Measurements from ENCODE around the gene PI4KA. TPM values are rescaled to one million over a fixed set of nuclear protein-coding genes. Genes with fewer than 3 reads are reported as not detected.

The PI4KA gene
- total and polyA plus RNA-seq, 2 experiments from 2014 or later, result 17.1 to 38.1 TPM

GRCh38 chr22:20885017-20885556 lies 26.5 kb upstream of the PI4KA start:
- DNase-seq (ENCODE audit: low spot score), result no peak
- H3K27me3 ChIP-seq (ENCODE audit: insufficient read depth), result no peaks in the 10 kb centered on the region
- H3K4me2 ChIP-seq, result no peak overlapping the region
- Mint-ChIP-seq H3K4me3 (no peak overlapping the region), H3K9me3 (no peaks in the 10 kb centered on the region), H3K36me3 (ENCODE audit: low read depth) (peaks cover 16% of the 10 kb centered on the region), H3K27me3 (ENCODE audit: insufficient read depth, low read depth, poor library complexity) (peaks cover 11% of the 10 kb centered on the region), H3K27ac (no peak overlapping the region), H3K4me1 (no peaks in the 10 kb centered on the region)
- H3K79me2 ChIP-seq (replicated peaks; ENCODE audit: insufficient read depth), result no peaks in the 10 kb centered on the region
- no peak overlapping the region for H3K27ac ChIP-seq (ENCODE audit: low read depth)
- H4K20me1 ChIP-seq (replicated peaks; ENCODE audit: insufficient read depth), result no peaks in the 10 kb centered on the region; the same call in 1 of the 2 replicates
- no peak overlapping the region for H3K4me3 ChIP-seq
- H3K36me3 ChIP-seq (ENCODE audit: insufficient read depth), result no peaks in the 10 kb centered on the region; the same call in 1 of the 2 replicates
- H3K9me2 ChIP-seq (ENCODE audit: insufficient read depth), result no peaks in the 10 kb centered on the region
- ATAC-seq, result no peak
- no peaks in the 10 kb centered on the region for H3F3A ChIP-seq (replicated peaks; ENCODE audit: low read depth)
- no peaks in the 10 kb centered on the region for H3K4me1 ChIP-seq (ENCODE audit: insufficient read depth)
- TF ChIP-seq NANOG (IDR thresholded peaks at IDR 0.05; ENCODE audit: borderline replicate concordance) (no peak), STAT1 (IDR thresholded peaks at IDR 0.05; ENCODE audit: unreplicated experiment) (no peak)
- TF ChIP-seq, protein P1, sequence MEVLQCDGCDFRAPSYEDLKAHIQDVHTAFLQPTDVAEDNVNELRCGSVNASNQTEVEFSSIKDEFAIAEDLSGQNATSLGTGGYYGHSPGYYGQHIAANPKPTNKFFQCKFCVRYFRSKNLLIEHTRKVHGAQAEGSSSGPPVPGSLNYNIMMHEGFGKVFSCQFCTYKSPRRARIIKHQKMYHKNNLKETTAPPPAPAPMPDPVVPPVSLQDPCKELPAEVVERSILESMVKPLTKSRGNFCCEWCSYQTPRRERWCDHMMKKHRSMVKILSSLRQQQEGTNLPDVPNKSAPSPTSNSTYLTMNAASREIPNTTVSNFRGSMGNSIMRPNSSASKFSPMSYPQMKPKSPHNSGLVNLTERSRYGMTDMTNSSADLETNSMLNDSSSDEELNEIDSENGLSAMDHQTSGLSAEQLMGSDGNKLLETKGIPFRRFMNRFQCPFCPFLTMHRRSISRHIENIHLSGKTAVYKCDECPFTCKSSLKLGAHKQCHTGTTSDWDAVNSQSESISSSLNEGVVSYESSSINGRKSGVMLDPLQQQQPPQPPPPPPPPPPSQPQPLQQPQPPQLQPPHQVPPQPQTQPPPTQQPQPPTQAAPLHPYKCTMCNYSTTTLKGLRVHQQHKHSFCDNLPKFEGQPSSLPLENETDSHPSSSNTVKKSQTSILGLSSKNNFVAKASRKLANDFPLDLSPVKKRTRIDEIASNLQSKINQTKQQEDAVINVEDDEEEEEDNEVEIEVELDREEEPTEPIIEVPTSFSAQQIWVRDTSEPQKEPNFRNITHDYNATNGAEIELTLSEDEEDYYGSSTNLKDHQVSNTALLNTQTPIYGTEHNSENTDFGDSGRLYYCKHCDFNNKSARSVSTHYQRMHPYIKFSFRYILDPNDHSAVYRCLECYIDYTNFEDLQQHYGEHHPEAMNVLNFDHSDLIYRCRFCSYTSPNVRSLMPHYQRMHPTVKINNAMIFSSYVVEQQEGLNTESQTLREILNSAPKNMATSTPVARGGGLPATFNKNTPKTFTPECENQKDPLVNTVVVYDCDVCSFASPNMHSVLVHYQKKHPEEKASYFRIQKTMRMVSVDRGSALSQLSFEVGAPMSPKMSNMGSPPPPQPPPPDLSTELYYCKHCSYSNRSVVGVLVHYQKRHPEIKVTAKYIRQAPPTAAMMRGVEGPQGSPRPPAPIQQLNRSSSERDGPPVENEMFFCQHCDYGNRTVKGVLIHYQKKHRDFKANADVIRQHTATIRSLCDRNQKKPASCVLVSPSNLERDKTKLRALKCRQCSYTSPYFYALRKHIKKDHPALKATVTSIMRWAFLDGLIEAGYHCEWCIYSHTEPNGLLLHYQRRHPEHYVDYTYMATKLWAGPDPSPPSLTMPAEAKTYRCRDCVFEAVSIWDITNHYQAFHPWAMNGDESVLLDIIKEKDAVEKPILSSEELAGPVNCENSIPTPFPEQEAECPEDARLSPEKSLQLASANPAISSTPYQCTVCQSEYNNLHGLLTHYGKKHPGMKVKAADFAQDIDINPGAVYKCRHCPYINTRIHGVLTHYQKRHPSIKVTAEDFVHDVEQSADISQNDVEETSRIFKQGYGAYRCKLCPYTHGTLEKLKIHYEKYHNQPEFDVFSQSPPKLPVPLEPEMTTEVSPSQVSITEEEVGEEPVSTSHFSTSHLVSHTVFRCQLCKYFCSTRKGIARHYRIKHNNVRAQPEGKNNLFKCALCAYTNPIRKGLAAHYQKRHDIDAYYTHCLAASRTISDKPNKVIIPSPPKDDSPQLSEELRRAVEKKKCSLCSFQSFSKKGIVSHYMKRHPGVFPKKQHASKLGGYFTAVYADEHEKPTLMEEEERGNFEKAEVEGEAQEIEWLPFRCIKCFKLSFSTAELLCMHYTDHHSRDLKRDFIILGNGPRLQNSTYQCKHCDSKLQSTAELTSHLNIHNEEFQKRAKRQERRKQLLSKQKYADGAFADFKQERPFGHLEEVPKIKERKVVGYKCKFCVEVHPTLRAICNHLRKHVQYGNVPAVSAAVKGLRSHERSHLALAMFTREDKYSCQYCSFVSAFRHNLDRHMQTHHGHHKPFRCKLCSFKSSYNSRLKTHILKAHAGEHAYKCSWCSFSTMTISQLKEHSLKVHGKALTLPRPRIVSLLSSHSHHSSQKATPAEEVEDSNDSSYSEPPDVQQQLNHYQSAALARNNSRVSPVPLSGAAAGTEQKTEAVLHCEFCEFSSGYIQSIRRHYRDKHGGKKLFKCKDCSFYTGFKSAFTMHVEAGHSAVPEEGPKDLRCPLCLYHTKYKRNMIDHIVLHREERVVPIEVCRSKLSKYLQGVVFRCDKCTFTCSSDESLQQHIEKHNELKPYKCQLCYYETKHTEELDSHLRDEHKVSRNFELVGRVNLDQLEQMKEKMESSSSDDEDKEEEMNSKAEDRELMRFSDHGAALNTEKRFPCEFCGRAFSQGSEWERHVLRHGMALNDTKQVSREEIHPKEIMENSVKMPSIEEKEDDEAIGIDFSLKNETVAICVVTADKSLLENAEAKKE (CRISPR knock-in tag; IDR thresholded peaks at IDR 0.05), result no peak
- H2AFZ ChIP-seq, result no peak overlapping the region

DNA sequence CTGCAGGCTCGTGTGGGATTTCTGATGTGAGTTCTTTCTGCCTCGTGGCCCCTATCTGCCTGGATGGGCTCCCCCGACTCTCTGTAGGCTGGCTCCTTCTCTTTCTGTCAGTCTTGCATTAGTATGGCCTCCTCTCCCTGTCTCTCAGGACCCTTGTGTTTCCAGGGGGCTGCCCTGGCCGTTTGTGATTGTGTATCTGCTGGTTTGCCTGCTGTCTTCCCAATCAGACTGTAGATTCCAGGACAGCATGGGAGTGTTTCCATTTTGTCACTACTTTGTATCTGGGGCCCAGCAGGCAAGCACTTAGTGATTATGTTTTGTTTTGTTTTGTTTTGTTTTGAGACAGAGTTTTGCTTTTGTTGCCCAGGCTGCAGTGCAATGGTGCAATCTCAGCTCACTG lies 25.8 kb upstream of the PI4KA start:
- DNase-seq (ENCODE audit: low spot score) (no peak), ATAC-seq (no peak)
- Histone ChIP-seq H3K36me3 (ENCODE audit: insufficient read depth) (no peaks in the 10 kb centered on the region; the same call in 1 of the 2 replicates), H3K4me3 (no peak overlapping the region), H3F3A (replicated peaks; ENCODE audit: low read depth) (no peaks in the 10 kb centered on the region), H3K4me2 (no peak overlapping the region), H3K79me2 (replicated peaks; ENCODE audit: insufficient read depth) (no peaks in the 10 kb centered on the region), H4K20me1 (replicated peaks; ENCODE audit: insufficient read depth) (no peaks in the 10 kb centered on the region), H3K27ac (ENCODE audit: low read depth) (no peak overlapping the region), H2AFZ (no peak overlapping the region), H3K27me3 (ENCODE audit: insufficient read depth) (no peaks in the 10 kb centered on the region), H3K4me1 (ENCODE audit: insufficient read depth) (no peaks in the 10 kb centered on the region), H3K9me2 (ENCODE audit: insufficient read depth) (no peaks in the 10 kb centered on the region)
- Mint-ChIP-seq H3K27ac (no peak overlapping the region), H3K9me3 (no peaks in the 10 kb centered on the region), H3K4me1 (no peaks in the 10 kb centered on the region), H3K36me3 (ENCODE audit: low read depth) (peaks cover 16% of the 10 kb centered on the region), H3K27me3 (ENCODE audit: insufficient read depth, low read depth, poor library complexity) (peaks cover 9% of the 10 kb centered on the region), H3K4me3 (no peak overlapping the region)
- TF ChIP-seq CREB1 (CRISPR knock-in tag; IDR thresholded peaks at IDR 0.05; ENCODE audit: low read depth) (no peak), POLR2AphosphoS5 (IDR thresholded peaks at IDR 0.05; ENCODE audit: low read depth) (no peak), JUNB (IDR thresholded peaks at IDR 0.05; ENCODE audit: unreplicated experiment) (no peak), ETS1 (IDR thresholded peaks at IDR 0.05) (no peak), EZH2phosphoT487 (IDR thresholded peaks at IDR 0.05; ENCODE audit: unreplicated experiment) (no peak)
- TF ChIP-seq, protein P2, sequence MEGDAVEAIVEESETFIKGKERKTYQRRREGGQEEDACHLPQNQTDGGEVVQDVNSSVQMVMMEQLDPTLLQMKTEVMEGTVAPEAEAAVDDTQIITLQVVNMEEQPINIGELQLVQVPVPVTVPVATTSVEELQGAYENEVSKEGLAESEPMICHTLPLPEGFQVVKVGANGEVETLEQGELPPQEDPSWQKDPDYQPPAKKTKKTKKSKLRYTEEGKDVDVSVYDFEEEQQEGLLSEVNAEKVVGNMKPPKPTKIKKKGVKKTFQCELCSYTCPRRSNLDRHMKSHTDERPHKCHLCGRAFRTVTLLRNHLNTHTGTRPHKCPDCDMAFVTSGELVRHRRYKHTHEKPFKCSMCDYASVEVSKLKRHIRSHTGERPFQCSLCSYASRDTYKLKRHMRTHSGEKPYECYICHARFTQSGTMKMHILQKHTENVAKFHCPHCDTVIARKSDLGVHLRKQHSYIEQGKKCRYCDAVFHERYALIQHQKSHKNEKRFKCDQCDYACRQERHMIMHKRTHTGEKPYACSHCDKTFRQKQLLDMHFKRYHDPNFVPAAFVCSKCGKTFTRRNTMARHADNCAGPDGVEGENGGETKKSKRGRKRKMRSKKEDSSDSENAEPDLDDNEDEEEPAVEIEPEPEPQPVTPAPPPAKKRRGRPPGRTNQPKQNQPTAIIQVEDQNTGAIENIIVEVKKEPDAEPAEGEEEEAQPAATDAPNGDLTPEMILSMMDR (conservative IDR thresholded peaks at IDR 0.05; ENCODE audit: low read depth in 2 of 2), result no peak
- TF ChIP-seq, protein P3, sequence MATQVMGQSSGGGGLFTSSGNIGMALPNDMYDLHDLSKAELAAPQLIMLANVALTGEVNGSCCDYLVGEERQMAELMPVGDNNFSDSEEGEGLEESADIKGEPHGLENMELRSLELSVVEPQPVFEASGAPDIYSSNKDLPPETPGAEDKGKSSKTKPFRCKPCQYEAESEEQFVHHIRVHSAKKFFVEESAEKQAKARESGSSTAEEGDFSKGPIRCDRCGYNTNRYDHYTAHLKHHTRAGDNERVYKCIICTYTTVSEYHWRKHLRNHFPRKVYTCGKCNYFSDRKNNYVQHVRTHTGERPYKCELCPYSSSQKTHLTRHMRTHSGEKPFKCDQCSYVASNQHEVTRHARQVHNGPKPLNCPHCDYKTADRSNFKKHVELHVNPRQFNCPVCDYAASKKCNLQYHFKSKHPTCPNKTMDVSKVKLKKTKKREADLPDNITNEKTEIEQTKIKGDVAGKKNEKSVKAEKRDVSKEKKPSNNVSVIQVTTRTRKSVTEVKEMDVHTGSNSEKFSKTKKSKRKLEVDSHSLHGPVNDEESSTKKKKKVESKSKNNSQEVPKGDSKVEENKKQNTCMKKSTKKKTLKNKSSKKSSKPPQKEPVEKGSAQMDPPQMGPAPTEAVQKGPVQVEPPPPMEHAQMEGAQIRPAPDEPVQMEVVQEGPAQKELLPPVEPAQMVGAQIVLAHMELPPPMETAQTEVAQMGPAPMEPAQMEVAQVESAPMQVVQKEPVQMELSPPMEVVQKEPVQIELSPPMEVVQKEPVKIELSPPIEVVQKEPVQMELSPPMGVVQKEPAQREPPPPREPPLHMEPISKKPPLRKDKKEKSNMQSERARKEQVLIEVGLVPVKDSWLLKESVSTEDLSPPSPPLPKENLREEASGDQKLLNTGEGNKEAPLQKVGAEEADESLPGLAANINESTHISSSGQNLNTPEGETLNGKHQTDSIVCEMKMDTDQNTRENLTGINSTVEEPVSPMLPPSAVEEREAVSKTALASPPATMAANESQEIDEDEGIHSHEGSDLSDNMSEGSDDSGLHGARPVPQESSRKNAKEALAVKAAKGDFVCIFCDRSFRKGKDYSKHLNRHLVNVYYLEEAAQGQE (IDR thresholded peaks at IDR 0.05; ENCODE audit: unreplicated experiment), result no peak
